ENCODE measurements around the gene EPOP. TPM values are rescaled to one million over a fixed set of nuclear protein-coding genes. Genes with fewer than 3 reads are reported as not detected.

The EPOP gene
- total and polyA plus RNA-seq, 5 donors from 2014 or later: 0.13 to 0.59 TPM; not detected in 3

- Mint-ChIP-seq H3K4me3 (peak overlapping the region; percentile 94 to 100 (median 98)), H3K4me1 (peaks cover 7 to 62% (median 29%) of the 10 kb centered on the region in 4 donors), H3K27me3 (no peaks in the 10 kb centered on the region), H3K36me3 (peaks cover 9% of the 10 kb centered on the region), H3K27ac (peak overlapping the region; percentile 96 to 100 (median 99)), H3K9me3 (peaks cover 0 to 3% (median 0%) of the 10 kb centered on the region in 7 donors)
- H3K36me3 ChIP-seq (ENCODE audit: control insufficient read depth, insufficient read depth, low read length): peaks cover 10% of the 10 kb centered on the region
- H3K4me1 ChIP-seq (ENCODE audit: control insufficient read depth, insufficient read depth, low read length, poor library complexity, severe bottlenecking): peaks cover 70% of the 10 kb centered on the region
- H3K27me3 ChIP-seq (ENCODE audit: control insufficient read depth, insufficient read depth, low read length): no peaks in the 10 kb centered on the region
- no peaks in the 10 kb centered on the region for H3K9me3 ChIP-seq (ENCODE audit: control insufficient read depth in 2 of 2, low read length in 2 of 2)
- DNase-seq (peak; percentile 64 to 91 (median 71)), ATAC-seq (ENCODE audit: low read depth in 2 of 2) (peak; percentile 7 to 11)
- peak overlapping the region; percentile 91 for H3K4me3 ChIP-seq (ENCODE audit: low read depth, low read length)
- peak overlapping the region; percentile 98 for H3K27ac ChIP-seq (ENCODE audit: insufficient read depth, low read length, poor library complexity, severe bottlenecking)
These were observed 29.2 kb upstream of the EPOP start for GRCh38 chr17:38703742-38704605.

GRCh38 chr17:38702916-38703741 lies 28.4 kb upstream of the EPOP start:
- H3K27ac ChIP-seq (ENCODE audit: insufficient read depth, low read length, poor library complexity, severe bottlenecking): peak overlapping the region; percentile 98
- peak in 1 of 3 donors; percentile 15 for DNase-seq
- no peaks in the 10 kb centered on the region for H3K9me3 ChIP-seq (ENCODE audit: control insufficient read depth in 2 of 2, low read length in 2 of 2)
- Mint-ChIP-seq H3K36me3 (peaks cover 7% of the 10 kb centered on the region), H3K27ac (peak overlapping the region; percentile 96 to 100 (median 99)), H3K9me3 (peaks cover 0 to 3% (median 0%) of the 10 kb centered on the region in 7 donors), H3K27me3 (no peaks in the 10 kb centered on the region), H3K4me1 (peaks cover 7 to 58% (median 30%) of the 10 kb centered on the region in 4 donors), H3K4me3 (peak overlapping the region; percentile 94 to 100 (median 98))
- H3K27me3 ChIP-seq (ENCODE audit: control insufficient read depth, insufficient read depth, low read length): no peaks in the 10 kb centered on the region
- H3K36me3 ChIP-seq (ENCODE audit: control insufficient read depth, insufficient read depth, low read length): peaks cover 3% of the 10 kb centered on the region
- ATAC-seq (ENCODE audit: low read depth in 2 of 2): no peak
- peaks cover 65% of the 10 kb centered on the region for H3K4me1 ChIP-seq (ENCODE audit: control insufficient read depth, insufficient read depth, low read length, poor library complexity, severe bottlenecking)
- H3K4me3 ChIP-seq (ENCODE audit: low read depth, low read length): peak overlapping the region; percentile 91

- peak overlapping the region; percentile 96 to 100 (median 99) for H3K27ac Mint-ChIP-seq
- H3K4me3 ChIP-seq (ENCODE audit: low read depth, low read length): peak overlapping the region; percentile 91
- H3K36me3 Mint-ChIP-seq: peaks cover 4% of the 10 kb centered on the region
- no peaks in the 10 kb centered on the region for H3K27me3 Mint-ChIP-seq
- H3K9me3 Mint-ChIP-seq: peaks cover 0 to 2% (median 0%) of the 10 kb centered on the region in 7 donors
- DNase-seq (peak; percentile 76 to 92 (median 80)), ATAC-seq (ENCODE audit: low read depth in 2 of 2) (peak; percentile 54 to 57)
- no peaks in the 10 kb centered on the region for H3K27me3 ChIP-seq (ENCODE audit: control insufficient read depth, insufficient read depth, low read length)
- H3K27ac ChIP-seq (ENCODE audit: insufficient read depth, low read length, poor library complexity, severe bottlenecking): peak overlapping the region; percentile 98
- no peaks in the 10 kb centered on the region for H3K36me3 ChIP-seq (ENCODE audit: control insufficient read depth, insufficient read depth, low read length)
- H3K4me1 ChIP-seq (ENCODE audit: control insufficient read depth, insufficient read depth, low read length, poor library complexity, severe bottlenecking): peaks cover 61% of the 10 kb centered on the region
- peaks cover 8 to 58% (median 29%) of the 10 kb centered on the region in 4 donors for H3K4me1 Mint-ChIP-seq
- no peaks in the 10 kb centered on the region for H3K9me3 ChIP-seq (ENCODE audit: control insufficient read depth in 2 of 2, low read length in 2 of 2)
- H3K4me3 Mint-ChIP-seq: peak overlapping the region; percentile 94 to 100 (median 98)
These were observed 27.6 kb upstream of the EPOP start for GRCh38 chr17:38702166-38702915.

GRCh38 chr17:38701504-38702165 lies 26.9 kb upstream of the EPOP start:
- Mint-ChIP-seq H3K9me3 (peaks cover 0 to 2% (median 0%) of the 10 kb centered on the region in 7 donors), H3K27me3 (peaks cover 4% of the 10 kb centered on the region), H3K4me1 (peaks cover 13 to 58% (median 31%) of the 10 kb centered on the region in 4 donors), H3K27ac (peak overlapping the region; percentile 96 to 98 (median 96)), H3K4me3 (peak overlapping the region; percentile 29 to 100 (median 88)), H3K36me3 (peaks cover 3% of the 10 kb centered on the region)
- Histone ChIP-seq H3K4me3 (ENCODE audit: low read depth, low read length) (peak overlapping the region; percentile 69), H3K4me1 (ENCODE audit: control insufficient read depth, insufficient read depth, low read length, poor library complexity, severe bottlenecking) (peaks cover 61% of the 10 kb centered on the region), H3K9me3 (ENCODE audit: control insufficient read depth in 2 of 2, low read length in 2 of 2) (no peaks in the 10 kb centered on the region), H3K27me3 (ENCODE audit: control insufficient read depth, insufficient read depth, low read length) (no peaks in the 10 kb centered on the region), H3K27ac (ENCODE audit: insufficient read depth, low read length, poor library complexity, severe bottlenecking) (peak overlapping the region; percentile 98), H3K36me3 (ENCODE audit: control insufficient read depth, insufficient read depth, low read length) (no peaks in the 10 kb centered on the region)
- ATAC-seq (ENCODE audit: low read depth in 2 of 2) (peak; percentile 37 to 44), DNase-seq (peak in 2 of 3 donors; percentile 63 to 68)

GRCh38 chr17:38698760-38699159 lies 24.0 kb upstream of the EPOP start:
- DNase-seq (no peak), ATAC-seq (ENCODE audit: low read depth in 2 of 2) (no peak)
- Histone ChIP-seq H3K36me3 (ENCODE audit: control insufficient read depth, insufficient read depth, low read length) (no peaks in the 10 kb centered on the region), H3K4me1 (ENCODE audit: control insufficient read depth, insufficient read depth, low read length, poor library complexity, severe bottlenecking) (peaks cover 45% of the 10 kb centered on the region), H3K27ac (ENCODE audit: insufficient read depth, low read length, poor library complexity, severe bottlenecking) (no peak overlapping the region), H3K9me3 (ENCODE audit: control insufficient read depth in 2 of 2, low read length in 2 of 2) (no peaks in the 10 kb centered on the region), H3K4me3 (ENCODE audit: low read depth, low read length) (no peak overlapping the region), H3K27me3 (ENCODE audit: control insufficient read depth, insufficient read depth, low read length) (no peaks in the 10 kb centered on the region)
- Mint-ChIP-seq H3K27ac (peak overlapping the region in 1 of 3 donors; percentile 56), H3K36me3 (no peaks in the 10 kb centered on the region), H3K4me3 (peak overlapping the region in 1 of 4 donors; percentile 52), H3K4me1 (peaks cover 13 to 59% (median 32%) of the 10 kb centered on the region in 4 donors), H3K27me3 (peaks cover 4% of the 10 kb centered on the region), H3K9me3 (no peaks in the 10 kb centered on the region)

GRCh38 chr17:38697061-38697820 lies 22.5 kb upstream of the EPOP start:
- H3K4me1 Mint-ChIP-seq: peaks cover 7 to 48% (median 30%) of the 10 kb centered on the region in 4 donors
- Histone ChIP-seq H3K9me3 (ENCODE audit: control insufficient read depth in 2 of 2, low read length in 2 of 2) (no peaks in the 10 kb centered on the region), H3K27me3 (ENCODE audit: control insufficient read depth, insufficient read depth, low read length) (no peaks in the 10 kb centered on the region), H3K36me3 (ENCODE audit: control insufficient read depth, insufficient read depth, low read length) (no peaks in the 10 kb centered on the region), H3K4me3 (ENCODE audit: low read depth, low read length) (peak overlapping the region; percentile 41), H3K4me1 (ENCODE audit: control insufficient read depth, insufficient read depth, low read length, poor library complexity, severe bottlenecking) (peaks cover 30% of the 10 kb centered on the region), H3K27ac (ENCODE audit: insufficient read depth, low read length, poor library complexity, severe bottlenecking) (peak overlapping the region; percentile 17)
- peak overlapping the region; percentile 34 to 89 (median 70) for H3K4me3 Mint-ChIP-seq
- peak overlapping the region; percentile 69 to 99 (median 92) for H3K27ac Mint-ChIP-seq
- peak; percentile 36 to 49 for ATAC-seq (ENCODE audit: low read depth in 2 of 2)
- no peaks in the 10 kb centered on the region for H3K36me3 Mint-ChIP-seq
- peaks cover 4% of the 10 kb centered on the region for H3K27me3 Mint-ChIP-seq
- no peaks in the 10 kb centered on the region for H3K9me3 Mint-ChIP-seq
- peak in 2 of 3 donors; percentile 22 to 70 for DNase-seq

Measured in CD4-positive, CD25-positive, alpha-beta regulatory T cell (primary cell).